Measurements from ENCODE around the gene SOHLH2.

- TF ChIP-seq BHLHE40 (IDR thresholded peaks at IDR 0.05; ENCODE audit: low read depth, low read length): no peak
- TF ChIP-seq RAD21 (IDR thresholded peaks at IDR 0.05; ENCODE audit: low read length): no peak
- no peak for TF ChIP-seq POLR2A (IDR thresholded peaks at IDR 0.05; ENCODE audit: low read depth, low read length)
- TF ChIP-seq CTCF (conservative IDR thresholded peaks at IDR 0.05; ENCODE audit: low read depth, low read length): no peak
- no peak for TF ChIP-seq SMC3 (IDR thresholded peaks at IDR 0.05; ENCODE audit: low read depth, low read length)
- TF ChIP-seq RFX5 (IDR thresholded peaks at IDR 0.05; ENCODE audit: low read depth, low read length): no peak
- no peak for TF ChIP-seq RCOR1 (IDR thresholded peaks at IDR 0.05; ENCODE audit: insufficient replicate concordance, low read length)
- no peak for TF ChIP-seq MAZ (IDR thresholded peaks at IDR 0.05; ENCODE audit: borderline replicate concordance, low read depth, low read length)
- TF ChIP-seq FOS (IDR thresholded peaks at IDR 0.05; ENCODE audit: low read depth, low read length): no peak
These were observed 16.9 kb upstream of the SOHLH2 start for GRCh38 chr13:36231236-36231635.
